KMS-11 (cell line): Measurements from ENCODE around the gene PTPRR.

Source experiments
- H2AFZ ChIP-seq: fragments of 200-600 bp; sonication (generic); 2 replicates; pipeline ENCODE4 v1.6.1; 2016; ENCODE audit warnings: antibody characterized with exemption, mixed run types, low read depth
- H3K27ac ChIP-seq: fragments of 200-600 bp; sonication (generic); 2 replicates; pipeline ENCODE4 v1.6.1; 2016; ENCODE audit warnings: mild to moderate bottlenecking, mixed run types
- H3K27me3 ChIP-seq: fragments of 200-600 bp; sonication (generic); 2 replicates; pipeline ENCODE4 v1.6.1; 2017; ENCODE audit warnings: mild to moderate bottlenecking, low read depth, mixed run types, moderate library complexity; ENCODE audit not compliant: insufficient read depth
- H3K36me3 ChIP-seq: fragments of 200-600 bp; sonication (generic); 2 replicates; pipeline ENCODE4 v1.6.1; 2017; ENCODE audit warnings: mild to moderate bottlenecking, mixed run types; ENCODE audit not compliant: insufficient read depth
- H3K4me1 ChIP-seq: fragments of 200-600 bp; sonication (generic); 2 replicates; pipeline ENCODE4 v1.6.1; 2016; ENCODE audit warnings: mild to moderate bottlenecking, low read depth, mixed run types; ENCODE audit not compliant: poor library complexity, severe bottlenecking
- H3K4me2 ChIP-seq: fragments of 200-600 bp; sonication (generic); 2 replicates; pipeline ENCODE4 v1.7.0; 2016; ENCODE audit warnings: mild to moderate bottlenecking, mixed run types
- H3K4me3 ChIP-seq: fragments of 200-600 bp; sonication (generic); IDR thresholded peaks from 2 replicates; pipeline ENCODE4 v1.6.1; 2017; ENCODE audit warnings: low read depth, low read length, mixed read lengths; ENCODE audit not compliant: insufficient read depth
- H3K79me2 ChIP-seq: fragments of 200-600 bp; sonication (generic); 2 replicates; pipeline ENCODE4 v1.6.1; 2016; ENCODE audit warnings: low read depth, mixed run types; ENCODE audit not compliant: insufficient read depth
- H3K9ac ChIP-seq: fragments of 200-600 bp; sonication (generic); 2 replicates; pipeline ENCODE4 v1.6.1; 2016; ENCODE audit warnings: mild to moderate bottlenecking, mixed run types
- H4K20me1 ChIP-seq: fragments of 200-600 bp; sonication (generic); 2 replicates; pipeline ENCODE4 v1.6.1; 2016; ENCODE audit warnings: mild to moderate bottlenecking, mixed run types; ENCODE audit not compliant: insufficient read depth
- TF ChIP-seq, protein P1 (sequence below): fragments of 200-600 bp; sonication (generic); conservative IDR thresholded peaks from 2 replicates; pipeline ENCODE4 v1.6.1; 2017; ENCODE audit warnings: low read depth, mild to moderate bottlenecking, antibody characterized with exemption, low read length, moderate library complexity, mixed read lengths

The PTPRR gene

GRCh38 chr12:70671698-70672097 lies 248.8 kb downstream of the PTPRR start:
- TF ChIP-seq, protein P1, sequence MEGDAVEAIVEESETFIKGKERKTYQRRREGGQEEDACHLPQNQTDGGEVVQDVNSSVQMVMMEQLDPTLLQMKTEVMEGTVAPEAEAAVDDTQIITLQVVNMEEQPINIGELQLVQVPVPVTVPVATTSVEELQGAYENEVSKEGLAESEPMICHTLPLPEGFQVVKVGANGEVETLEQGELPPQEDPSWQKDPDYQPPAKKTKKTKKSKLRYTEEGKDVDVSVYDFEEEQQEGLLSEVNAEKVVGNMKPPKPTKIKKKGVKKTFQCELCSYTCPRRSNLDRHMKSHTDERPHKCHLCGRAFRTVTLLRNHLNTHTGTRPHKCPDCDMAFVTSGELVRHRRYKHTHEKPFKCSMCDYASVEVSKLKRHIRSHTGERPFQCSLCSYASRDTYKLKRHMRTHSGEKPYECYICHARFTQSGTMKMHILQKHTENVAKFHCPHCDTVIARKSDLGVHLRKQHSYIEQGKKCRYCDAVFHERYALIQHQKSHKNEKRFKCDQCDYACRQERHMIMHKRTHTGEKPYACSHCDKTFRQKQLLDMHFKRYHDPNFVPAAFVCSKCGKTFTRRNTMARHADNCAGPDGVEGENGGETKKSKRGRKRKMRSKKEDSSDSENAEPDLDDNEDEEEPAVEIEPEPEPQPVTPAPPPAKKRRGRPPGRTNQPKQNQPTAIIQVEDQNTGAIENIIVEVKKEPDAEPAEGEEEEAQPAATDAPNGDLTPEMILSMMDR: no peak
- Histone ChIP-seq H3K79me2 (no peaks in the 10 kb centered on the region), H3K4me3 (no peak overlapping the region), H3K4me1 (no peaks in the 10 kb centered on the region), H3K4me2 (no peak overlapping the region), H3K27me3 (no peaks in the 10 kb centered on the region), H3K27ac (no peak overlapping the region), H2AFZ (no peak overlapping the region), H3K9ac (no peak overlapping the region), H3K36me3 (no peaks in the 10 kb centered on the region), H4K20me1 (no peaks in the 10 kb centered on the region)

- TF ChIP-seq, protein P1: no peak
- H2AFZ ChIP-seq: no peak overlapping the region
Observed at GRCh38 chr12:70670948-70671347, 249.6 kb downstream of the PTPRR start.

DNA sequence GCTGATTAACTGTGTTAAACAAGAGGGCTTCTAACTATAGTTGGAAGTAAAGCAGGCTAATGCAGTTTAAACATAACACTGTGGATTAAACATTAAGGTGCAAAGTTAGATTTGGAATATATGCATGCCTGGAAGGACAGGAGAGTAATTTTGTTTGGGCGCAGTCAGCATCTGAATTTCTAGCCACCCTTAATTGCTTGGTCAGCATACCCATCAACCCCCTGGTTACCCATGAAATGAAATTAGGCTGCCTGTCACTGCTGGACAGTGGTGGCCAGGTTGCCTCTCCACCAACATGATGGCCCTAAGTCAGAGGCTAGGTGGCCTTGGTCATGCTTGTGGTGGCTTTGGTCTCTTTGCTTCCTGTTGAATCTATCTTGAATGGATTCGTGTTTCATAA lies 253.3 kb downstream of the PTPRR start:
- no peaks in the 10 kb centered on the region for H3K27me3 ChIP-seq
- H3K4me3 ChIP-seq: no peak overlapping the region
- no peak overlapping the region for H2AFZ ChIP-seq
- no peak overlapping the region for H3K27ac ChIP-seq
- no peaks in the 10 kb centered on the region for H3K36me3 ChIP-seq
- TF ChIP-seq, protein P1: no peak
- H3K4me1 ChIP-seq: no peaks in the 10 kb centered on the region
- no peak overlapping the region for H3K9ac ChIP-seq
- no peaks in the 10 kb centered on the region for H4K20me1 ChIP-seq
- H3K4me2 ChIP-seq: no peak overlapping the region
- no peaks in the 10 kb centered on the region for H3K79me2 ChIP-seq

More at GRCh38 chr12:70670948-70671347, 249.6 kb downstream of the PTPRR start:
- Histone ChIP-seq H4K20me1 (no peaks in the 10 kb centered on the region), H3K4me2 (no peak overlapping the region), H3K4me1 (no peaks in the 10 kb centered on the region), H3K27me3 (no peaks in the 10 kb centered on the region), H3K27ac (no peak overlapping the region), H3K79me2 (no peaks in the 10 kb centered on the region), H3K4me3 (no peak overlapping the region), H3K36me3 (no peaks in the 10 kb centered on the region), H3K9ac (no peak overlapping the region)

DNA sequence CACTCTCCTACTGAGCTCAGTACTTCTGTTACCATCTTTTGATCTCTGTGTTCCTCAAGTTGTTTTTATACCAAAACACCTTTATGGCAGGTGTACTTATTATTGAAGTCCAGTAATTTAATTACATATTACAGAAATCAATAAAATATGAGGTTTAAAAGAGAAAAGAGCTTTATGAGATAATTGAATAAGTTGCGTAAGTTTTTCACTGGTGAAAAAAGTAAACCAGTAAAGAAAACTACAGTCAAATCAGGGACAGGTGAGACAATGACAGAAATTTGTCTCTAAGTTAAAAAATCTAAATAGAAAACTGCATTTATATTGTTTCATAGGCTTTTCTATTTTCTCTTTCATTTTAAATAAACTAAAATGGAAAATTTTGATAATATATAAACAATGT lies 254.2 kb downstream of the PTPRR start:
- no peaks in the 10 kb centered on the region for H3K36me3 ChIP-seq
- H3K4me1 ChIP-seq: peaks cover 7% of the 10 kb centered on the region
- no peak overlapping the region for H3K4me3 ChIP-seq
- H4K20me1 ChIP-seq: no peaks in the 10 kb centered on the region
- TF ChIP-seq, protein P1: no peak
- no peak overlapping the region for H3K27ac ChIP-seq
- H3K4me2 ChIP-seq: no peak overlapping the region
- H3K27me3 ChIP-seq: no peaks in the 10 kb centered on the region
- H3K79me2 ChIP-seq: no peaks in the 10 kb centered on the region
- no peak overlapping the region for H2AFZ ChIP-seq
- no peak overlapping the region for H3K9ac ChIP-seq
